RWPE2 (cell line): ENCODE results near the gene HAGHL.

Source experiments
- ATAC-seq: fragments of 200-7000 bp; cut with Tn5 transposase; 3 replicates; pipeline ENCODE4 v1.9.1; 2021; ENCODE audit warnings: low read depth
- DNase-seq: peaks from one replicate; pipeline ENCODE4 v3.0.0-alpha.2; 2020; ENCODE audit warnings: low spot score
- H3K27ac ChIP-seq: fragments of 450-650 bp; 2 replicates; pipeline ENCODE4 v1.5.1; 2017; ENCODE audit warnings: mild to moderate bottlenecking; ENCODE audit not compliant: poor library complexity, severe bottlenecking
- H3K27me3 ChIP-seq: fragments of 250-450 bp; sonication (Bioruptor Pico); 2 replicates; pipeline ENCODE4 v1.5.1; 2021; ENCODE audit warnings: mild to moderate bottlenecking, moderate library complexity; ENCODE audit not compliant: insufficient read depth, poor library complexity, severe bottlenecking
- H3K36me3 ChIP-seq: fragments of 250-450 bp; sonication (Bioruptor Pico); 2 replicates; pipeline ENCODE4 v1.5.1; 2020; ENCODE audit warnings: low read depth, mild to moderate bottlenecking, moderate library complexity
- H3K4me1 ChIP-seq: fragments of 250-450 bp; sonication (Bioruptor Pico); 2 replicates; pipeline ENCODE4 v1.5.1; 2021; ENCODE audit warnings: mild to moderate bottlenecking, moderate library complexity; ENCODE audit not compliant: insufficient read depth, poor library complexity, severe bottlenecking
- H3K4me3 ChIP-seq: fragments of 250-450 bp; sonication (Bioruptor Pico); 2 replicates; pipeline ENCODE4 v1.5.1; 2021; ENCODE audit warnings: mild to moderate bottlenecking, moderate library complexity; ENCODE audit not compliant: severe bottlenecking
- H3K9me3 ChIP-seq: fragments of 250-450 bp; sonication (Bioruptor Pico); 2 replicates; pipeline ENCODE4 v1.5.1; 2021; ENCODE audit warnings: mild to moderate bottlenecking, moderate library complexity; ENCODE audit not compliant: severe bottlenecking
- TF ChIP-seq, protein P1 (sequence below): fragments of 450-650 bp; IDR thresholded peaks from one replicate; pipeline ENCODE4 v1.5.1; 2017; ENCODE audit warnings: mild to moderate bottlenecking, moderate library complexity; ENCODE audit not compliant: poor library complexity, severe bottlenecking

The HAGHL gene

DNA sequence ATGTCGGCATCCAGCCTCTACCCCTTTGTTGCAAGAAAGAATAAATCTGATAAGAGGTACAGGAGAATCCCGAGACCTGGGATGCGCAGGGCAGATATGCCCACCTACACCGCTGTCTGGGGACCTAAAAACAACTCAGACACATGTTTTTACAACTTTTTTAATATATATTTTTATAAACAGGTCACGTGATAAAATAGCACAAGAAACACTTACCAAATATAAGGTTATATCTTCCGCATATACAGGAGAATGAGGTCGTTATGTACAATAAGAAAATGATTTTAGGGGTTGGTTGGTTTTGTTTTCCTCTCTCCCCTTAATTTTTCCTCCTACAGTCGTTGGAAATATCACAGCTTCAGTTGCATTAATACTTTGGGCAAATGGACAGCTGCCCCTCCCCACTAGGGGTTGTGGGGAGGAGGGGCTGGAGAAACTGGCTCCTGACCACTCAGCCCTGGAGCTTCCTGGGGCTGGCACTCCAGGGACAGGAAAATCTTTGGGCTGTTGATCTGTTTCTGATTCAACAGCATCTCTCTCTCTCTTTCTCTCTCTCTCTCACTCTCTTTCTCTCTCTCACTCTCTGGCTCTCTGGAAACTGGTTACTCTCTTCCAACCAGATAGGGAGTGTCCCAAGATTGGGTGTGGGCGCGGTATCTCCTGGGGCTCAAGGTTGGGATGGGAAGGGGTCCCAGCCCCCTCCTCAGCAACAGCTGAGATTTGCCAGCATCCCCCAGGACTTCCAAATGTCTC, 34.4 kb upstream of the HAGHL start:
- Histone ChIP-seq H3K36me3 (no peaks in the 10 kb centered on the region), H3K27me3 (no peaks in the 10 kb centered on the region), H3K4me3 (no peak overlapping the region), H3K9me3 (no peaks in the 10 kb centered on the region), H3K27ac (no peak overlapping the region), H3K4me1 (peaks cover 5% of the 10 kb centered on the region)
- no peak for DNase-seq
- TF ChIP-seq, protein P1, sequence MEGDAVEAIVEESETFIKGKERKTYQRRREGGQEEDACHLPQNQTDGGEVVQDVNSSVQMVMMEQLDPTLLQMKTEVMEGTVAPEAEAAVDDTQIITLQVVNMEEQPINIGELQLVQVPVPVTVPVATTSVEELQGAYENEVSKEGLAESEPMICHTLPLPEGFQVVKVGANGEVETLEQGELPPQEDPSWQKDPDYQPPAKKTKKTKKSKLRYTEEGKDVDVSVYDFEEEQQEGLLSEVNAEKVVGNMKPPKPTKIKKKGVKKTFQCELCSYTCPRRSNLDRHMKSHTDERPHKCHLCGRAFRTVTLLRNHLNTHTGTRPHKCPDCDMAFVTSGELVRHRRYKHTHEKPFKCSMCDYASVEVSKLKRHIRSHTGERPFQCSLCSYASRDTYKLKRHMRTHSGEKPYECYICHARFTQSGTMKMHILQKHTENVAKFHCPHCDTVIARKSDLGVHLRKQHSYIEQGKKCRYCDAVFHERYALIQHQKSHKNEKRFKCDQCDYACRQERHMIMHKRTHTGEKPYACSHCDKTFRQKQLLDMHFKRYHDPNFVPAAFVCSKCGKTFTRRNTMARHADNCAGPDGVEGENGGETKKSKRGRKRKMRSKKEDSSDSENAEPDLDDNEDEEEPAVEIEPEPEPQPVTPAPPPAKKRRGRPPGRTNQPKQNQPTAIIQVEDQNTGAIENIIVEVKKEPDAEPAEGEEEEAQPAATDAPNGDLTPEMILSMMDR = no peak
- ATAC-seq = no peak

DNA sequence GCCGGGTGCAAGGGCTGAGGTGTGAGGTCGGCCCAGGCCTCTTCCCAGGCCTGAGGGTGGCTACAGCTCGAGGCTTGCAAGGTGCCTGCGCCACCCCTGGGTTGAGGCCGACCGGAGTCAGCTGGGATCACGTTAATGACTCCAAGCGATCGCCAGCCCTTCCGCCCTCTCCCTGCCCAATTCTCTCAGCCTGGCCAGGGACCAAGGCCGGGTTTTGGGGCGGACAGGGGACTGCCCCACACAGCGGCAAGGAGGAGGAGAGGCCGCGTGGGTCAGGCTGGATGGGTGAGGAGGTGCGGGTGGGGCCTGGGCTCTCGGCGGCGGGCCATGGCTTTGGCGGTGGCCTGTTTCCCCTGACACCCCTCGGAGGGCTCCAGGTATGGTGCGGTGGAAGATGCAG, 33.5 kb upstream of the HAGHL start:
- no peaks in the 10 kb centered on the region for H3K27me3 ChIP-seq
- no peak overlapping the region for H3K27ac ChIP-seq
- TF ChIP-seq, protein P1 = no peak
- H3K4me1 ChIP-seq = peaks cover 5% of the 10 kb centered on the region
- ATAC-seq = no peak
- no peaks in the 10 kb centered on the region for H3K36me3 ChIP-seq
- H3K4me3 ChIP-seq = no peak overlapping the region
- DNase-seq = no peak
- H3K9me3 ChIP-seq = no peaks in the 10 kb centered on the region

DNA sequence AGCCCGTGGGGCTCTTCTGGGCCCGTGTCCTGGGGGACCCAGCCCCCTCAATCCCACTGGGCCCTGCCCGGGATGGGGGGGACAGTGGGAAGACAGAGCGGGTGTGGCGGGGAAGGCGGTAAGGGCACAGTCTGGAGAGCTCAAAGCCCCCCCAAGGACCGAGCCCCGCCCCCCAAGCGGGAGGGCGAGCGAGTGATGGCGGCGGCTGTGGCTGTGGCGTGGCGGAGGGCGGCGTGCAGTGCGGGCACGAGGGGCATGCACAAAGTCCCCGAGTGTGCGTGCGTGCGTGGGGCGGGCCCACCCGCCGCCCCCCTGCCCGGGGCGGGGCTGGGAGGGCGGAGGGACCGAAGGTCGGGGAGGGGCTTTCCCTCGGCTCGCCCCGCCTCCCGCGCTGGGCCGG, 33.1 kb upstream of the HAGHL start:
- H3K4me3 ChIP-seq = no peak overlapping the region
- DNase-seq = no peak

DNA sequence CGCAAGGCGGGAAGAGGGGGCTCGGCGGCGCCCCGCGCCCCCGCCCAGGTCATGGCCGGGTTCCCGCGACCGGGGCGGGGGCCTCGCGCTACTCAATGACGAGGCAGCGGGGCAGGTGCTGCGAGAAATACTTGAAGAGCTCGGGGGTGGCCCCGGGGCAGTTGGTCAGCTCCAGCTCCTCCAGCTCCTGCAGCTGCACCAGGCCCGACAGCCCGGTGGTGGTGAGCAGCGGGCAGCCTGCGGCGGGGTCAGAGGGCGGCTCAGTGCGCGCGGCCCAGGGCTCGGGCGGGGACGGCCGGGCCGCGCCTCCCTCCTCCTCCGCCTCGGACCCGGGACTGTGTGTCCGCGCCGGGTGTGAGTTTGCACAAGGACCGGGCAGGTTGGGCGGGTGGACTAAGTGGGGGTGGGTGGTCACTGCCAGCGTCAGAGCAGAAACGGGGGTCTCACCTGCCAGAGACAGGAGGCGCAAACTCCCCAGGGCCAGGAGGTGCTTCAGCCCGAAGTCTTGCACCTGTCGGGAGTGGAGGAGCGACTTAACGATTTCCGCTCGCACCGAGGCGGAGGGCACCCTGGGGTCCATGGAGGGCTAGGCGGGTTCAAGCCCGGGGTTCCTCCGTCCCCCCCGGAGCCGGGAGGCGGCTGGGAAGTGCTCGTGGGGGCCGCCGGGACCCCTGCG, 32.6 kb upstream of the HAGHL start:
- peaks cover 3% of the 10 kb centered on the region for H3K4me1 ChIP-seq
- peak overlapping the region; percentile 37 for H3K4me3 ChIP-seq
- TF ChIP-seq, protein P1 = no peak
- no peaks in the 10 kb centered on the region for H3K36me3 ChIP-seq
- H3K27ac ChIP-seq = peak overlapping the region; percentile 48
- H3K27me3 ChIP-seq = no peaks in the 10 kb centered on the region
- no peak for DNase-seq
- ATAC-seq = no peak
- no peaks in the 10 kb centered on the region for H3K9me3 ChIP-seq

More for the DNA sequence above, 33.1 kb upstream of the HAGHL start:
- no peaks in the 10 kb centered on the region for H3K27me3 ChIP-seq
- peaks cover 5% of the 10 kb centered on the region for H3K4me1 ChIP-seq
- no peaks in the 10 kb centered on the region for H3K36me3 ChIP-seq
- H3K27ac ChIP-seq = no peak overlapping the region
- TF ChIP-seq, protein P1 = no peak
- no peaks in the 10 kb centered on the region for H3K9me3 ChIP-seq
- ATAC-seq = no peak
